ENCODE measurements around the gene SBF2.

The SBF2 gene

DNA sequence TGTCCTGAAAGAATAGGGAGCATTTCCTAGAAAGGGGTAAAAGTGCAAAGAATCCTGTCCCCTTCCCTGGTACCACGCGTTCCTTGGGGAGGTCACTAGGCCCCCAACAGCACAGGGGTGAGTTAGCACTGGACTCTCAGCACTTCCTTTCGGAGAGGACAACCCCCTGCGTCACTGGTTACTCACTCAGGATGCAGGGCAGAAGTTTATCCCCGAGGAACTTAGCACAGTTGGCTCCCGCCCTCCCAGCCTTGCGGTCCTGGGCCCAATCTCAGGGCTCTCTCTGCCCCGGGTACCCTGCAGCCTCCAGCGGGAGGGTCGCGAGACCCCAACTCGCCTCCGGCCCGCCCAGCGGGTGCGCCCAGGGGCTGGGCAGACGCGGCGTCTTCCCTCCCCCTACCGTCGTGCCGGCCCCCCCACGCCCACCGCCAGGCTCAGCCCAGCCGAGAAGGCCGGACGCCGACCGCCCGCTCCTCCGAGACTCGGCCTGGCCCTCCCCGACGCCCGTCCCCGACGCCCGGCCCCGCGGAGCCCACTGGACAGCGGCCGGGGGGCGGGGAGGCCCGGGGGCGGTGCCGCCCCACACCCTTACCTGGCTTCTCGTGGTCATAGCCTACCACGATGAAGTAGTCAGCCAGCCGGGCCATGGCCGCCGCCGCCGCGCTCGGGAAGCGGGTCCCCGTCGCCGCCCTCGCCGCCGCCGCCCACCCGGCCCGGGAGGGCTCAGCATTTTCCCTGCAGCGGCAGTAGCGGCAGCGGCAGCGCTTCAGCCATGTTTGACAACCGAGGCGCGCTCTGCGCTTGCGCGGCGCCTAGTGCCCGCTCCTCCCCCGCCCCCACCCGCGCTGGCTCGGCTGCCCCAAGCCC lies at the start of gene SBF2:
SBF2 (minus strand) TSS at position 797 of the 867 bp plus-strand sequence; CDS start at position 647, 150 bp downstream.
- DNase-seq (ENCODE audit: low spot score) = peak; percentile 78

DNA sequence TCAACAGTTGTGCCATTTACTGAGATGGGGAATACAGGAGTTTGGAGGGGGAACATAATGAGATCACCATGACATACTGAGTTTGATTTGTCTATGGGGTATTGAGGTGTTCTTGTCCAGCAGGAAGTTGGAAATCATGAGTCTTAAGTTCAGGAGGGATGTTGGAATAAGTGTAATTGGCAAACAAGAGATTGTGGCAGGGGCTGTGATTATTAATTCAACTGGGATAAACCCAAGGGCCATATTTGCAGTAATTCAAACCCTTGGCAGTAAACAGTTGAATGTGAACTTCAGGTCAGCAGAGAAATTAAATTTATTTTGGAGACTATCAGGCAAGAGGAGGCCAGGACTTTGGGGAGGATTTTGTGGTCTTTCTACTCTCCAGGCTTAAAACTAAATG lies 44.3 kb upstream of the SBF2 start:
- no peak for DNase-seq (ENCODE audit: low spot score)

GRCh38 chr11:10333490-10333889 lies 39.5 kb upstream of the SBF2 start:
- no peak for DNase-seq (ENCODE audit: low spot score)

- DNase-seq (ENCODE audit: low spot score) = no peak
Observed at GRCh38 chr11:10331548-10332289, 37.7 kb upstream of the SBF2 start.

DNA sequence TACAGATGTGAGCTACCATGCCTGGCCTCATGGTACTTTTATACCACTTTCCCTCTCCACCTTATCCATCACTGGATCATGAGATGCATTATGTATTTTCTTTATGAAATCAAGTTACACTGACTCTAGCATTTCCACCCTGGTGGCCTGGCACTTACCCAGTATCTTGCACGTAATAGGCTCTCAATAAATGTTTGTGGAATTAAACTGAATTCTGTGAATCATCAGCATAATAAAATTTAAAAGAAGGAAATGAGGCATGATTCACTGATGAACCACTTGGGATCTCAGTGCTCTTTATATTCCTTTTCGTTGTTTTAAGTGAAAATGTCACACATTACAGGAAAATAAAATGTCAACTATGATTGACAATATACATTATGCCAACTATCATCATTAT lies 35.9 kb upstream of the SBF2 start:
- DNase-seq (ENCODE audit: low spot score) = no peak

DNA sequence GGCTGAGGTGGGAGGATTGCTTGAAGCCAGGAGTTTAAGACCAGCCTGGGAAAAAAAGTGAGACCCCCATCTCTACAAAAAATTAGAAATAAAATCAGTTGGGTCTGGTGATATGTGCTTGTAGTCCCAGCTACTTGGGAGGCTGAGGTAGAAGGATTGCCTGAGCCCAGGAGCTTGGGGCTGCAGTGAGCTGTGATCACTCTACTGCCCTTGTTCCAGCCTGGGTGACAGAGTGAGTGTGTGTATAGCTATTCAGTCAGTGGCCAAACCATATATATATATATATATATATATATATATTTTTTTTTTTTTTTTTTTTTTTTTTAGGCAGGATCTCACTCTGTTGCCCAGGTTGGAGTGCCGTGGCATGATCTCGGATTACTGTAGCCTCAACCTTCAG lies 35.3 kb upstream of the SBF2 start:
- DNase-seq (ENCODE audit: low spot score) = no peak

GRCh38 chr11:10328314-10329098 lies 34.5 kb upstream of the SBF2 start:
- no peak for DNase-seq (ENCODE audit: low spot score)

- DNase-seq (ENCODE audit: low spot score) = no peak
Observed at GRCh38 chr11:10327254-10327653, 33.2 kb upstream of the SBF2 start.

DNA sequence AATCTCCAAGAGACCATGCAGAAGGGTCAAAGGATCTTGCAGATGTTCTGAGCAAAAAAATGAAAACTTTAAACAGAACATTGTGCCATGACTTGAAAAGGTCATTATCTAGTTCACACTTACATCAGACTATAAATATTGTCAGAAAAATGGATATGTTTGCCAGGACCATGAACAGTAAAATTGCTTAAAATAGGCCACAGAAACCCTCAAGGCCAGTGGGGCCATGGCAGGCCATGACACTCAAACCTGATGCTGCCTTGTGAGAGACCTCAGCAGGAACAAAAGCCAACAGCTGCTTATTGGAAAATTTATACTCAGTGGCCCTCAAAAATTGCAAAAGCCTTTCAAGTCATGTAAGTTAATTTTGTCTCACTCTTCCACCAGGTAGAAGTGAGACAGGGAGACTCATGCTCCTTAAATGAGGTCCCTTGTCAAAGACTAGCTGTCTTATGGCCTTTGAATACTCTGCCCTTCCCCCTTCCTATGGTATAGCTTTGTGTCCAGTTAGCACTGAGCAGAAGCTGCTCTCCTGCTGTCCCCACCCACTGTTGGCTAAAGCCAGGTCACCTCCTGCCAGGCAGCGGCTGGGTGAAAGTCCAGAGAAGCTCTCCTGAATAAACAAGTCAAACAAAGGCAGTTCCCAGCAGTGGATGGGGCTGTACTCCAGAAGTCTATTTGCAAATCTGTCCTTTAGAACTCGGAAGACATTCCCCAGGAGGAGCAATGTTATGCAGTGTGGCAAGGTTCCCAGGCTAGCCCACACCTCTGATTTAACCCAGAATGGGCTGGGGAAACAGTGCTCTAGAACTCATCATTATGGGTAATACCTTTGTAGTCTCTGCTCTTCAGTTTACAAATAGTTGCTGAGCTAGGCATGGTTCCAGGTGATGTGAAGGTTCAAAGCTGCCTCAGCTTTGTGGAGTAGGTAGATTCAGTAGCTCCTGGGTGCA lies 32.3 kb upstream of the SBF2 start:
- no peak for DNase-seq (ENCODE audit: low spot score)

GRCh38 chr11:10325277-10326011 lies 31.4 kb upstream of the SBF2 start:
- DNase-seq (ENCODE audit: low spot score) = no peak

- DNase-seq (ENCODE audit: low spot score) = no peak
Observed at GRCh38 chr11:10324474-10324873, 30.5 kb upstream of the SBF2 start.

DNA sequence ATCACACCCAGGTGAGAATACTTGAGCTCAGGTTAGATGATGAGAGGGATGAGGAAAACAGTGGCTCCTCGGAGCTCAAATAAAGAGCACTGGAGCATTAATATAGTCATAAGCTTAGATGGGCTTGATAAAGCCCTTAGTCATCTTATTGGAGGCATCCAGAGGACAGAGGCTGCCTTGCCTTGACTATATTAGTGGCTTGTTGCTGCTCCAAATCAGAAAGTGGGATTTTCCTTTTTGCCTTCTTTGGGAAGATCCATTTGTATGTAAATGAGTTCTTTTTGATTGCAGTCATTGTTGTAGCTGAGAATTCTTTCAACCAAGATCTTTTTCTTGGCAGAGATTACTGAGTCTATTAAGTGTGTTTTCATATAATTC lies 29.8 kb upstream of the SBF2 start:
- DNase-seq (ENCODE audit: low spot score) = no peak

DNA sequence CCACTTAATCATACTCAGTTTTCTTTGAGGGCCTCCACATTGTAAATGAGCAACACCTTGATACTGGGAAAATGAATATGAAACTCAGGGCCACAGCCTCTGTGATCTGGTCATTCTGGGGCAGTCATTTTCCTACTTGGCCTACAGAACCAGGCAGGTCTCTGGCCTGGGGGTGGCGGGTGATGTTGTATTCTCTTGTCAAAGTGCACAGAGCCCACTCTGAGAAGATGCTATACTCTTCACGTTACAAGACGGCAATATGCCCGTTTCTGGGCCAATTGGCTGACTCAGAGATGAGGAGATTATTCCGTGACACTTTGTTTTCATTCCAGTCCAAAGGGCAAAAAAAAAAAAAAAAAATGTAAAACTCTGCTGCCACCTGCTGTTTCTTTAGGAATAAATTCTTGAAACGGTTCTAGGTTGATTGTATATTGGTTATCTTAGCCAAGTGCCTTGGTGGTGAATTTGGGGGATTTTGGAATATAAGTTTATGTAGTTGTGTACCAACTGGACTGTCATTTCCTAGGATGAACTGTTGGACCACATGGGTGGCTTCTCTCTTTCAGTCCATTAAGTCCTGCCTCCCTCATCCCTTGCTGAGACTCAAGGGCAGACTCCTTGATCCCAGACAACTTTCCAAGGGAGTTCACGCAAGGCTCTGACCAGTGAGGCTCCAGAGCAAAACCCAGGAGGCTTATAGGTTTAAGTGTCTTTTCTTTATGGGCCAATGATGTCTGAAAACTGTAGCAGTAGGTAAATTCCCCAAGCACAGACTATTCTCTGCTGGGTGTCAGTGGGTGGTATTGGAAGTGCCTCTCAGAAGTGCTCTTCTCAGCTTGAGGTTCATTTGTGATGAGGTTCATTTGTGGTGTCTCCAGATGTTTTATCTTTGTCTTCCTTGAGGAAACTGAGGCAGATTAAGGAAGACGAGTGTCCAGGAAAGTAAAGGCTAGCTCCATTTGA lies 29.1 kb upstream of the SBF2 start:
- DNase-seq (ENCODE audit: low spot score) = peak; percentile 56

GRCh38 chr11:10322401-10322800 lies 28.4 kb upstream of the SBF2 start:
- DNase-seq (ENCODE audit: low spot score) = no peak

DNA sequence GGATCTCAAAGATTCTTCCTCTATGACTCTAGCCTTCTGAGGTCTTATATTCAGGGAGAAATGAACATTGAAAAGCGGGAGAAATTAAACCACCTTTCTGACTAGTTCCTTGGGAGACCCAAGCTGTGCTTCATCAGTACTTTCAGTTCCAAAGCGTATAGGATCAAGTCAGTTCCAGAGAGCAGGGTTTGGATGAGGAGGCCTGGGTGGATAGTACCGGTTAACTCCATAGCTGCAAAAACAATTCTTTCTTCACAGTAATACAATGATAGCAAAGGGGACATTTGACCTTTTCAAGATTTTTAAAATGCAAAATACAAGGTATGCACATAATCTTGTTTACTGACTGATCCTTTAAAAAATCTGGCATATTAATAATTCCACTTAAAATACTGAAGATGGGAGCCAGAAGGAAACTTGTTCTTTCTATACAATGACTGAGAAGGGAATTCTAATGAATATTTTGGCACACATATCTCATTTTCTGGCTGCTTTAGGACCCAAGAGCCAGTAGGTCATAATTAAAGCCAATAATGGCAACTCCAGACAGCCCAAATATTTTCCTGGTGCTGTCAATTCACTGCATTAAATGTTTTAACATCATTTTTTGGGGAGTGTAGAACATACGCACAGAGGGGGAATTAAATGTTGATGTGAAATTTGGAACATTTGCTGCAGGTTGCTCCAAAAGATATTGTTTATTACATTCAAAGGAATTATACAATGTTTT lies 26.9 kb upstream of the SBF2 start:
- no peak for DNase-seq (ENCODE audit: low spot score)

GRCh38 chr11:10319702-10320558 lies 25.9 kb upstream of the SBF2 start:
- no peak for DNase-seq (ENCODE audit: low spot score)

DNA sequence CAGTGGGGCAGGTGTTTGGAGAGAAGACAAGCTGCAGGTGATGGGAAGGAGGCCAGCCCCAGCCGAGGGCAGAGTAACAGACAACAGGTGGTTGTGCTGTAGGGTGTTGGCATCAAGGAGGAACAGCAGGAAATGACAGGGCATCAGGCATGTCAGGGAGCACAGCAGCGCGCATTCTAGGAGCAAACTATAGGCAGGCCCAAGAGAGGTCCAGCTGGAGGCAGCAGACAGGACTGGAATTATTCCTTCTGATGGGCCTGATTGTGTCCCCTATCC lies 24.4 kb upstream of the SBF2 start:
- no peak for DNase-seq (ENCODE audit: low spot score)

All from CD4-positive, alpha-beta T cell treated with Interleukin-2 at 100 ng/mL for 4 hours (primary cell).